GM12878 (cell line): ENCODE data around the gene FAM186B. TPM values are rescaled to one million over a fixed set of nuclear protein-coding genes. Genes with fewer than 3 reads are reported as not detected.

Experiments used
- BHLHE40 ChIP-seq, 2 experiments: fragments of 450-650 bp in 1 of 2; IDR thresholded peaks; 2 replicates each; pipeline ENCODE4 v1.6.1; 2011 to 2017; ENCODE audit warnings: low read depth in 2 of 2, borderline replicate concordance in 1 of 2, improper control_type of control experiment in 1 of 2, low read length in 1 of 2, mild to moderate bottlenecking in 1 of 2
- CEBPB ChIP-seq, 2 experiments: fragments of 150-350 bp in 1 of 2; IDR thresholded peaks; 2 replicates each; pipeline ENCODE4 v1.6.1; 2012 to 2014; ENCODE audit warnings: low read depth in 2 of 2, low read length in 2 of 2, borderline replicate concordance in 1 of 2, inconsistent platforms in 1 of 2
- CHD4 ChIP-seq: fragments of 200-600 bp; sonication (generic); IDR thresholded peaks from 2 replicates; pipeline ENCODE4 v1.6.1; 2016; ENCODE audit warnings: mild to moderate bottlenecking
- MYC ChIP-seq: IDR thresholded peaks from 2 replicates; pipeline ENCODE4 v1.6.1; 2011; ENCODE audit warnings: mild to moderate bottlenecking, low read length, moderate library complexity, inconsistent platforms; ENCODE audit not compliant: insufficient read depth, insufficient replicate concordance, insufficient read length, severe bottlenecking
- POLR2A ChIP-seq: IDR thresholded peaks from 2 replicates; pipeline ENCODE4 v1.6.1; 2011; ENCODE audit warnings: low read depth, mild to moderate bottlenecking, low read length
- POLR2AphosphoS5 ChIP-seq: IDR thresholded peaks from 2 replicates; pipeline ENCODE4 v1.6.1; 2011; ENCODE audit warnings: mild to moderate bottlenecking, low read length, inconsistent platforms
- RB1 ChIP-seq: fragments of 450-650 bp; formaldehyde crosslinking; IDR thresholded peaks from 2 replicates; pipeline ENCODE4 v1.6.1; 2017; ENCODE audit warnings: mild to moderate bottlenecking, borderline replicate concordance
- SREBF2 ChIP-seq: IDR thresholded peaks from 2 replicates; pipeline ENCODE4 v1.6.1; 2012; ENCODE audit warnings: mild to moderate bottlenecking, low read length
- SRF ChIP-seq, 2 experiments: IDR thresholded peaks; 2 replicates each; pipeline ENCODE4 v1.6.1; 2011; ENCODE audit warnings: low read depth in 2 of 2, low read length in 2 of 2, mild to moderate bottlenecking in 1 of 2, moderate library complexity in 1 of 2
- SUZ12 ChIP-seq: fragments of 200-600 bp; sonication (generic); IDR thresholded peaks from one replicate; pipeline ENCODE4 v1.6.1; 2018; ENCODE audit warnings: antibody characterized with exemption, mild to moderate bottlenecking; ENCODE audit not compliant: unreplicated experiment
- ZNF274 ChIP-seq: IDR thresholded peaks from one replicate; pipeline ENCODE4 v1.8.0; 2011; ENCODE audit not compliant: insufficient read length, insufficient read depth
- polyA plus RNA-seq, 11 experiments: library from polyadenylated mRNA; depleted of rRNA in 4 of 11; unstranded in 6 of 11; stranded (reverse) in 5 of 11; fragments of >200 nt; fragmentation: Nextera tagmentation in 4 of 11; fragmentation: Illumina TruSeq in 1 of 11; extraction: Ambion mirVana in 4 of 11; extraction: Trizol in 1 of 11; gene quantifications; 1 replicate in 1 of 11; 2 replicates in 10 of 11; pipeline versions ENCODE4 v1.2.1 to v1.2.3, GENCODE V29; 2011 to 2016; ENCODE audit warnings: inconsistent platforms in 2 of 11, missing spikeins in 2 of 11, low read depth in 1 of 11
- total RNA-seq, 4 experiments: library from RNA; depleted of rRNA in 3 of 4; stranded (reverse); fragments of >200 nt in 3 of 4; fragmentation: Illumina TruSeq in 1 of 4; extraction: Trizol in 1 of 4; gene quantifications; 2 replicates each; pipeline versions ENCODE4 v1.2.1 to v1.2.3, GENCODE V29; 2013 to 2021
- TF ChIP-seq, protein P1 (sequence below): IDR thresholded peaks from 2 replicates; pipeline ENCODE4 v1.6.1; 2012; ENCODE audit warnings: low read depth, low read length, improper control_type of control experiment
- TF ChIP-seq, protein P2 (sequence below), 3 experiments: IDR thresholded peaks in 2 of 3; conservative IDR thresholded peaks in 1 of 3; 2 replicates each; pipeline ENCODE4 v1.5.1; 2011; ENCODE audit warnings: low read depth in 3 of 3, low read length in 3 of 3, mild to moderate bottlenecking in 3 of 3, control low read depth in 2 of 3, moderate library complexity in 2 of 3, inconsistent platforms in 1 of 3, mixed read lengths in 1 of 3; ENCODE audit not compliant: control insufficient read depth in 2 of 3, insufficient read depth in 1 of 3; ENCODE audit errors: extremely low read depth in 1 of 3
- TF ChIP-seq, protein P3 (sequence below): fragments of 150-350 bp; IDR thresholded peaks from 2 replicates; pipeline ENCODE4 v1.6.1; 2016; ENCODE audit warnings: low read depth, low read length
- TF ChIP-seq, protein P4 (sequence below): fragments of 450-650 bp; formaldehyde crosslinking; IDR thresholded peaks from 2 replicates; pipeline ENCODE4 v1.4.0; 2020; ENCODE audit warnings: mild to moderate bottlenecking, moderate library complexity
- TF ChIP-seq, protein P5 (sequence below): fragments of 450-650 bp; IDR thresholded peaks from 2 replicates; pipeline ENCODE4 v1.6.1; 2017; ENCODE audit warnings: low read depth, mild to moderate bottlenecking, moderate library complexity
- TF ChIP-seq, protein P6 (sequence below): fragments of 450-650 bp; IDR thresholded peaks from 2 replicates; pipeline ENCODE4 v1.6.1; 2016; ENCODE audit warnings: mild to moderate bottlenecking

FAM186B gene
- total and polyA plus RNA-seq, 10 of the 15 experiments (the other 5 are each of a cell fraction or from before 2014, with no cell fraction given): 0.13 to 0.79 (median 0.51) TPM

DNA sequence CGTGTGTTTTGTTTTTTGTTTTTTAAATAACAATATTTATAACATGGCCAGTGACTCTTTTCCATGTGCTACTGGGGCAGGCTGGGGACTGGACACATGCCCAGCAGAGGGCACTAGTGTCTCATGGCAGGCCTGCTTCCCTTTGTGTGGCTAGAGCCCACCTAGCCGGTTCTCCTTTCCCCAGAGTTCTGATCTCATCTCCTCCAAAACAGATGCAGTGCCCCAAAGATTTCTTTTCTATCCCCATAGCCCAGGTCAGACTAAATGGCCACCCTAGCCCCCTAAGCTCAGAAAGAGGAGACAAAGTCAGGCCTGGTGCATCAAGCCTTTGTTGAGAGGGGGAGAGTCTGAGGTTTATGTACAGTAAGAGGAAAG, 39.2 kb upstream of the FAM186B start (continued):
- TF ChIP-seq, protein P1, sequence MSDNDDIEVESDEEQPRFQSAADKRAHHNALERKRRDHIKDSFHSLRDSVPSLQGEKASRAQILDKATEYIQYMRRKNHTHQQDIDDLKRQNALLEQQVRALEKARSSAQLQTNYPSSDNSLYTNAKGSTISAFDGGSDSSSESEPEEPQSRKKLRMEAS: 0 out of 2 replicates have a peak, but pooled peaks have one; percentile 28
- TF ChIP-seq, protein P2, sequence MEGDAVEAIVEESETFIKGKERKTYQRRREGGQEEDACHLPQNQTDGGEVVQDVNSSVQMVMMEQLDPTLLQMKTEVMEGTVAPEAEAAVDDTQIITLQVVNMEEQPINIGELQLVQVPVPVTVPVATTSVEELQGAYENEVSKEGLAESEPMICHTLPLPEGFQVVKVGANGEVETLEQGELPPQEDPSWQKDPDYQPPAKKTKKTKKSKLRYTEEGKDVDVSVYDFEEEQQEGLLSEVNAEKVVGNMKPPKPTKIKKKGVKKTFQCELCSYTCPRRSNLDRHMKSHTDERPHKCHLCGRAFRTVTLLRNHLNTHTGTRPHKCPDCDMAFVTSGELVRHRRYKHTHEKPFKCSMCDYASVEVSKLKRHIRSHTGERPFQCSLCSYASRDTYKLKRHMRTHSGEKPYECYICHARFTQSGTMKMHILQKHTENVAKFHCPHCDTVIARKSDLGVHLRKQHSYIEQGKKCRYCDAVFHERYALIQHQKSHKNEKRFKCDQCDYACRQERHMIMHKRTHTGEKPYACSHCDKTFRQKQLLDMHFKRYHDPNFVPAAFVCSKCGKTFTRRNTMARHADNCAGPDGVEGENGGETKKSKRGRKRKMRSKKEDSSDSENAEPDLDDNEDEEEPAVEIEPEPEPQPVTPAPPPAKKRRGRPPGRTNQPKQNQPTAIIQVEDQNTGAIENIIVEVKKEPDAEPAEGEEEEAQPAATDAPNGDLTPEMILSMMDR (IDR thresholded peaks at IDR 0.05 in 2 of 3, conservative IDR thresholded peaks at IDR 0.05 in 1 of 3; ENCODE audit: control insufficient read depth in 2 of 3, extremely low read depth in 1 of 3, insufficient read depth in 1 of 3, low read depth in 3 of 3, low read length in 3 of 3): peak; percentile 90 to 95 (median 91)
- TF ChIP-seq SREBF2 (no peak), CEBPB (IDR thresholded peaks at IDR 0.05; ENCODE audit: borderline replicate concordance in 1 of 2, low read depth in 2 of 2, low read length in 2 of 2) (no peak), ZNF274 (no peak), POLR2AphosphoS5 (no peak), MYC (no peak), CHD4 (no peak), BHLHE40 (IDR thresholded peaks at IDR 0.05; ENCODE audit: borderline replicate concordance in 1 of 2, low read depth in 2 of 2, low read length in 1 of 2) (0 out of 4 replicates have a peak, but pooled peaks of 1 of the 2 experiments have one; percentile 27), SUZ12 (no peak), SRF (IDR thresholded peaks at IDR 0.05; ENCODE audit: low read depth in 2 of 2, low read length in 2 of 2) (no peak), POLR2A (no peak), RB1 (no peak)
- TF ChIP-seq, protein P3, sequence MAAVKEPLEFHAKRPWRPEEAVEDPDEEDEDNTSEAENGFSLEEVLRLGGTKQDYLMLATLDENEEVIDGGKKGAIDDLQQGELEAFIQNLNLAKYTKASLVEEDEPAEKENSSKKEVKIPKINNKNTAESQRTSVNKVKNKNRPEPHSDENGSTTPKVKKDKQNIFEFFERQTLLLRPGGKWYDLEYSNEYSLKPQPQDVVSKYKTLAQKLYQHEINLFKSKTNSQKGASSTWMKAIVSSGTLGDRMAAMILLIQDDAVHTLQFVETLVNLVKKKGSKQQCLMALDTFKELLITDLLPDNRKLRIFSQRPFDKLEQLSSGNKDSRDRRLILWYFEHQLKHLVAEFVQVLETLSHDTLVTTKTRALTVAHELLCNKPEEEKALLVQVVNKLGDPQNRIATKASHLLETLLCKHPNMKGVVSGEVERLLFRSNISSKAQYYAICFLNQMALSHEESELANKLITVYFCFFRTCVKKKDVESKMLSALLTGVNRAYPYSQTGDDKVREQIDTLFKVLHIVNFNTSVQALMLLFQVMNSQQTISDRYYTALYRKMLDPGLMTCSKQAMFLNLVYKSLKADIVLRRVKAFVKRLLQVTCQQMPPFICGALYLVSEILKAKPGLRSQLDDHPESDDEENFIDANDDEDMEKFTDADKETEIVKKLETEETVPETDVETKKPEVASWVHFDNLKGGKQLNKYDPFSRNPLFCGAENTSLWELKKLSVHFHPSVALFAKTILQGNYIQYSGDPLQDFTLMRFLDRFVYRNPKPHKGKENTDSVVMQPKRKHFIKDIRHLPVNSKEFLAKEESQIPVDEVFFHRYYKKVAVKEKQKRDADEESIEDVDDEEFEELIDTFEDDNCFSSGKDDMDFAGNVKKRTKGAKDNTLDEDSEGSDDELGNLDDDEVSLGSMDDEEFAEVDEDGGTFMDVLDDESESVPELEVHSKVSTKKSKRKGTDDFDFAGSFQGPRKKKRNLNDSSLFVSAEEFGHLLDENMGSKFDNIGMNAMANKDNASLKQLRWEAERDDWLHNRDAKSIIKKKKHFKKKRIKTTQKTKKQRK: no peak
- TF ChIP-seq, protein P4, sequence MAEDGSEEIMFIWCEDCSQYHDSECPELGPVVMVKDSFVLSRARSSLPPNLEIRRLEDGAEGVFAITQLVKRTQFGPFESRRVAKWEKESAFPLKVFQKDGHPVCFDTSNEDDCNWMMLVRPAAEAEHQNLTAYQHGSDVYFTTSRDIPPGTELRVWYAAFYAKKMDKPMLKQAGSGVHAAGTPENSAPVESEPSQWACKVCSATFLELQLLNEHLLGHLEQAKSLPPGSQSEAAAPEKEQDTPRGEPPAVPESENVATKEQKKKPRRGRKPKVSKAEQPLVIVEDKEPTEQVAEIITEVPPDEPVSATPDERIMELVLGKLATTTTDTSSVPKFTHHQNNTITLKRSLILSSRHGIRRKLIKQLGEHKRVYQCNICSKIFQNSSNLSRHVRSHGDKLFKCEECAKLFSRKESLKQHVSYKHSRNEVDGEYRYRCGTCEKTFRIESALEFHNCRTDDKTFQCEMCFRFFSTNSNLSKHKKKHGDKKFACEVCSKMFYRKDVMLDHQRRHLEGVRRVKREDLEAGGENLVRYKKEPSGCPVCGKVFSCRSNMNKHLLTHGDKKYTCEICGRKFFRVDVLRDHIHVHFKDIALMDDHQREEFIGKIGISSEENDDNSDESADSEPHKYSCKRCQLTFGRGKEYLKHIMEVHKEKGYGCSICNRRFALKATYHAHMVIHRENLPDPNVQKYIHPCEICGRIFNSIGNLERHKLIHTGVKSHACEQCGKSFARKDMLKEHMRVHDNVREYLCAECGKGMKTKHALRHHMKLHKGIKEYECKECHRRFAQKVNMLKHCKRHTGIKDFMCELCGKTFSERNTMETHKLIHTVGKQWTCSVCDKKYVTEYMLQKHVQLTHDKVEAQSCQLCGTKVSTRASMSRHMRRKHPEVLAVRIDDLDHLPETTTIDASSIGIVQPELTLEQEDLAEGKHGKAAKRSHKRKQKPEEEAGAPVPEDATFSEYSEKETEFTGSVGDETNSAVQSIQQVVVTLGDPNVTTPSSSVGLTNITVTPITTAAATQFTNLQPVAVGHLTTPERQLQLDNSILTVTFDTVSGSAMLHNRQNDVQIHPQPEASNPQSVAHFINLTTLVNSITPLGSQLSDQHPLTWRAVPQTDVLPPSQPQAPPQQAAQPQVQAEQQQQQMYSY: no peak
- TF ChIP-seq, protein P5, sequence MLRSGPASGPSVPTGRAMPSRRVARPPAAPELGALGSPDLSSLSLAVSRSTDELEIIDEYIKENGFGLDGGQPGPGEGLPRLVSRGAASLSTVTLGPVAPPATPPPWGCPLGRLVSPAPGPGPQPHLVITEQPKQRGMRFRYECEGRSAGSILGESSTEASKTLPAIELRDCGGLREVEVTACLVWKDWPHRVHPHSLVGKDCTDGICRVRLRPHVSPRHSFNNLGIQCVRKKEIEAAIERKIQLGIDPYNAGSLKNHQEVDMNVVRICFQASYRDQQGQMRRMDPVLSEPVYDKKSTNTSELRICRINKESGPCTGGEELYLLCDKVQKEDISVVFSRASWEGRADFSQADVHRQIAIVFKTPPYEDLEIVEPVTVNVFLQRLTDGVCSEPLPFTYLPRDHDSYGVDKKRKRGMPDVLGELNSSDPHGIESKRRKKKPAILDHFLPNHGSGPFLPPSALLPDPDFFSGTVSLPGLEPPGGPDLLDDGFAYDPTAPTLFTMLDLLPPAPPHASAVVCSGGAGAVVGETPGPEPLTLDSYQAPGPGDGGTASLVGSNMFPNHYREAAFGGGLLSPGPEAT: 0 out of 2 replicates have a peak, but pooled peaks have one; percentile 21
- TF ChIP-seq, protein P6, sequence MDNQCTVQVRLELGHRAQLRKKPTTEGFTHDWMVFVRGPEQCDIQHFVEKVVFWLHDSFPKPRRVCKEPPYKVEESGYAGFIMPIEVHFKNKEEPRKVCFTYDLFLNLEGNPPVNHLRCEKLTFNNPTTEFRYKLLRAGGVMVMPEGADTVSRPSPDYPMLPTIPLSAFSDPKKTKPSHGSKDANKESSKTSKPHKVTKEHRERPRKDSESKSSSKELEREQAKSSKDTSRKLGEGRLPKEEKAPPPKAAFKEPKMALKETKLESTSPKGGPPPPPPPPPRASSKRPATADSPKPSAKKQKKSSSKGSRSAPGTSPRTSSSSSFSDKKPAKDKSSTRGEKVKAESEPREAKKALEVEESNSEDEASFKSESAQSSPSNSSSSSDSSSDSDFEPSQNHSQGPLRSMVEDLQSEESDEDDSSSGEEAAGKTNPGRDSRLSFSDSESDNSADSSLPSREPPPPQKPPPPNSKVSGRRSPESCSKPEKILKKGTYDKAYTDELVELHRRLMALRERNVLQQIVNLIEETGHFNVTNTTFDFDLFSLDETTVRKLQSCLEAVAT: 0 out of 2 replicates have a peak, but pooled peaks have one; percentile 45
